ENCODE data around the gene IFT25. TPM values are rescaled to one million over a fixed set of nuclear protein-coding genes. Genes with fewer than 3 reads are reported as not detected.

Gene IFT25
- total and polyA plus RNA-seq, 8 donors, result 22.3 to 65.4 (median 51.9) TPM

- H3K36me3 ChIP-seq, result peaks cover 0 to 41% of the 10 kb centered on the region in 2 donors
- H3K9me3 ChIP-seq, result no peaks in the 10 kb centered on the region
- intact Hi-C loops (cut with DNase I), result no loop called here
- DNase-seq (no peak), ATAC-seq (no peak)
- no peaks in the 10 kb centered on the region for H3K27me3 ChIP-seq
- no peak overlapping the region for H3K27ac ChIP-seq
- no peak for TF ChIP-seq CTCF (IDR thresholded peaks at IDR 0.05)
- H3K4me3 ChIP-seq, result no peak overlapping the region
- H3K4me1 ChIP-seq, result peaks cover 4 to 26% of the 10 kb centered on the region in 2 donors
These were observed 6.2 kb upstream of the IFT25 start for GRCh38 chr1:53951697-53952096.

GRCh38 chr1:53949023-53949990, 3.8 kb upstream of the IFT25 start:
- DNase-seq, result peak in 1 of 4 donors; percentile 58
- intact Hi-C loops (cut with DNase I), result loop anchor here in 1 of 2 donors (5.0 kb wide), 1 partner anchor 72 kb away; no protein-coding TSS in a partner anchor

GRCh38 chr1:53948291-53948690, 2.8 kb upstream of the IFT25 start:
- no peaks in the 10 kb centered on the region for H3K27me3 ChIP-seq
- H3K9me3 ChIP-seq, result no peaks in the 10 kb centered on the region
- ATAC-seq, result no peak
- H3K4me1 ChIP-seq, result peaks cover 7 to 32% of the 10 kb centered on the region in 2 donors
- H3K27ac ChIP-seq, result no peak overlapping the region
- no peak overlapping the region for H3K4me3 ChIP-seq
- no peak for DNase-seq
- no peak for TF ChIP-seq CTCF (IDR thresholded peaks at IDR 0.05)
- peaks cover 0 to 21% of the 10 kb centered on the region in 2 donors for H3K36me3 ChIP-seq
- intact Hi-C loops (cut with DNase I), result loop anchor here in 1 of 2 donors (5.0 kb wide), 1 partner anchor 71 kb away; no protein-coding TSS in a partner anchor

More at GRCh38 chr1:53949023-53949990, 3.8 kb upstream of the IFT25 start:
- H3K4me3 ChIP-seq, result no peak overlapping the region
- peaks cover 0 to 31% of the 10 kb centered on the region in 2 donors for H3K36me3 ChIP-seq
- ATAC-seq, result no peak
- no peaks in the 10 kb centered on the region for H3K27me3 ChIP-seq
- no peak overlapping the region for H3K27ac ChIP-seq
- H3K4me1 ChIP-seq, result peaks cover 7 to 28% of the 10 kb centered on the region in 2 donors
- peak in 1 of 2 donors; percentile 15 for TF ChIP-seq CTCF (IDR thresholded peaks at IDR 0.05)
- no peaks in the 10 kb centered on the region for H3K9me3 ChIP-seq

- ATAC-seq (no peak), DNase-seq (no peak)
- no peak for TF ChIP-seq CTCF (IDR thresholded peaks at IDR 0.05)
- Histone ChIP-seq H3K36me3 (peaks cover 0 to 12% of the 10 kb centered on the region in 2 donors), H3K9me3 (no peaks in the 10 kb centered on the region), H3K4me3 (peak overlapping the region; percentile 79 to 82), H3K27ac (no peak overlapping the region), H3K27me3 (no peaks in the 10 kb centered on the region), H3K4me1 (peaks cover 7 to 32% of the 10 kb centered on the region in 2 donors)
- intact Hi-C loops (cut with DNase I), result loop anchor here in 1 of 2 donors (5.0 kb wide), 1 partner anchor 70 kb away; no protein-coding TSS in a partner anchor
These were observed 1.8 kb upstream of the IFT25 start for GRCh38 chr1:53947172-53947907.

Data from left lung (tissue), 10 donors.